ENCODE results near the gene SPATS2. TPM values are rescaled to one million over a fixed set of nuclear protein-coding genes. Genes with fewer than 3 reads are reported as not detected.

The SPATS2 gene
- total RNA-seq, 1 experiment from 2014 or later, result 74.2 TPM

DNA sequence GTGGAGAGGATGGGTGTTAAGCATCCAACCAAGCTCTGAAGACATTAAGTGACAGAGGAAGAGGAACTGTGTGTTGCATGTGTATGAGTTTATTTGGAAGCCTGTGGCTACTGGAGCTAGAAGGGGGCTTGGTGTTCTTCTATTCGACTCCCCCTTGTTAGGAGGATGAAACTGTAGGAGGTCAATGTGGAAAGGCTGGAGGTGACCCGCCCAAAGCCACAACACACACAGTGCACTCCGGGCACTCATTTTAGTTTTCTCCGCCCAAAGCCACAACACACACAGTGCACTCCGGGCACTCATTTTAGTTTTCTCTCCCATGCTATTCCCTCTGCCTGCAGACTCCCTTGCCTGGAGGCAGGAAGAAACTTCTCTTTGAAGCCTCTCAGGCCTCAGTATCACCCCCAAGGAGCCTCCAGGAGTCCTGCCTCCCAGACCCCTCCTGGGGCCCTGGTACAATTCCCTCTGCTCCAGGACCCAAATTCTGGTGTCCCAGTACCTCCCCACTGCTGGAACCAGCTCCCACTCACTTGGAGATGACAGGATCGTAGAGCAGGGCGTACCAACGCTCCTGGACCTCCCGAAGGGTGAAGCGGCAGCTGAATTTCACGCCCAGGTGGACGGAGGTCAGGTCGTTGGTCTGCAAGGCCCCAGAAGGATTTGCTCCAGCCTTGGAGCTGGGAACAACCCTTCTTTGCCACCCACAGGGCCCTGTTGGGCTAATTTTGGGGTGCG is 196.9 kb downstream of the SPATS2 start (continued):
- TF ChIP-seq, protein P1, sequence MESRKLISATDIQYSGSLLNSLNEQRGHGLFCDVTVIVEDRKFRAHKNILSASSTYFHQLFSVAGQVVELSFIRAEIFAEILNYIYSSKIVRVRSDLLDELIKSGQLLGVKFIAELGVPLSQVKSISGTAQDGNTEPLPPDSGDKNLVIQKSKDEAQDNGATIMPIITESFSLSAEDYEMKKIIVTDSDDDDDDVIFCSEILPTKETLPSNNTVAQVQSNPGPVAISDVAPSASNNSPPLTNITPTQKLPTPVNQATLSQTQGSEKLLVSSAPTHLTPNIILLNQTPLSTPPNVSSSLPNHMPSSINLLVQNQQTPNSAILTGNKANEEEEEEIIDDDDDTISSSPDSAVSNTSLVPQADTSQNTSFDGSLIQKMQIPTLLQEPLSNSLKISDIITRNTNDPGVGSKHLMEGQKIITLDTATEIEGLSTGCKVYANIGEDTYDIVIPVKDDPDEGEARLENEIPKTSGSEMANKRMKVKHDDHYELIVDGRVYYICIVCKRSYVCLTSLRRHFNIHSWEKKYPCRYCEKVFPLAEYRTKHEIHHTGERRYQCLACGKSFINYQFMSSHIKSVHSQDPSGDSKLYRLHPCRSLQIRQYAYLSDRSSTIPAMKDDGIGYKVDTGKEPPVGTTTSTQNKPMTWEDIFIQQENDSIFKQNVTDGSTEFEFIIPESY (IDR thresholded peaks at IDR 0.05; ENCODE audit: extremely low read depth, insufficient replicate concordance, low read length), result no peak
- TF ChIP-seq ZFX (IDR thresholded peaks at IDR 0.05) (no peak), CEBPB (IDR thresholded peaks at IDR 0.05; ENCODE audit: low read depth) (no peak), SRF (IDR thresholded peaks at IDR 0.05; ENCODE audit: low read depth) (no peak), EGR1 (IDR thresholded peaks at IDR 0.05; ENCODE audit: low read depth) (no peak), SP1 (IDR thresholded peaks at IDR 0.05; ENCODE audit: low read depth) (no peak), CBX3 (IDR thresholded peaks at IDR 0.05; ENCODE audit: low read depth) (no peak), POLR2A (IDR thresholded peaks at IDR 0.05; ENCODE audit: borderline replicate concordance, extremely low read depth, insufficient read depth, insufficient read length) (no peak), ELF1 (IDR thresholded peaks at IDR 0.05; ENCODE audit: borderline replicate concordance, low read depth) (no peak), SIN3A (IDR thresholded peaks at IDR 0.05; ENCODE audit: low read depth) (no peak), EZH2phosphoT487 (IDR thresholded peaks at IDR 0.05; ENCODE audit: borderline replicate concordance) (no peak), FOSL1 (IDR thresholded peaks at IDR 0.05; ENCODE audit: low read depth) (no peak)
- TF ChIP-seq, protein P2, sequence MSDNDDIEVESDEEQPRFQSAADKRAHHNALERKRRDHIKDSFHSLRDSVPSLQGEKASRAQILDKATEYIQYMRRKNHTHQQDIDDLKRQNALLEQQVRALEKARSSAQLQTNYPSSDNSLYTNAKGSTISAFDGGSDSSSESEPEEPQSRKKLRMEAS (IDR thresholded peaks at IDR 0.05), result no peak
- TF ChIP-seq, protein P3, sequence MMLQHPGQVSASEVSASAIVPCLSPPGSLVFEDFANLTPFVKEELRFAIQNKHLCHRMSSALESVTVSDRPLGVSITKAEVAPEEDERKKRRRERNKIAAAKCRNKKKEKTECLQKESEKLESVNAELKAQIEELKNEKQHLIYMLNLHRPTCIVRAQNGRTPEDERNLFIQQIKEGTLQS (IDR thresholded peaks at IDR 0.05), result no peak
